Head of caudate nucleus (tissue), 42 donors: ENCODE results near the gene SGMS1.
"Not testable (repeated sequence)": the region's sequence is repeated elsewhere in the genome, so short reads cannot be mapped to it uniquely, and the experiment has no call there.

Experiments
- DNase-seq, 42 donors: peaks; one replicate each; pipeline versions ENCODE4 v3.0.0 to v3.0.0-alpha.2; 2020 to 2021; ENCODE audit warnings: mixed read lengths in 7 of 42
- intact Hi-C: fragments of 100-400 bp; cut with DNase I; formaldehyde crosslinking; loops from one replicate; pipeline ENCODE4 v1.15.0; 2022

The SGMS1 gene

GRCh38 chr10:50501924-50502452 is 121.8 kb downstream of the SGMS1 start:
- DNase-seq, result peak in 2 of 42 donors; percentile 27 to 43
- intact Hi-C loops, result loop anchor here (10.0 kb wide), 1 partner anchor 87 kb away; no protein-coding TSS in a partner anchor

- no peak for DNase-seq
- intact Hi-C loops, result loop anchor here (10.0 kb wide), 1 partner anchor 87 kb away; no protein-coding TSS in a partner anchor
Measured at GRCh38 chr10:50501478-50501877, 122.3 kb downstream of the SGMS1 start.

- intact Hi-C loops, result no loop called here
Measured at GRCh38 chr10:50498465-50498864, 125.3 kb downstream of the SGMS1 start.

GRCh38 chr10:50497758-50498157 is 126.0 kb downstream of the SGMS1 start:
- intact Hi-C loops, result no loop called here
- DNase-seq, result no peak

More at GRCh38 chr10:50498465-50498864, 125.3 kb downstream of the SGMS1 start:
- DNase-seq, result no peak

GRCh38 chr10:50496228-50496627 is 127.5 kb downstream of the SGMS1 start:
- intact Hi-C loops, result no loop called here
- no peak for DNase-seq

- no peak for DNase-seq
- intact Hi-C loops, result no loop called here
Measured at GRCh38 chr10:50490241-50490640, 133.5 kb downstream of the SGMS1 start.

GRCh38 chr10:50484550-50484949 is 139.2 kb downstream of the SGMS1 start:
- intact Hi-C loops, DNase-seq: not testable (repeated sequence)

GRCh38 chr10:50480054-50481007 is 143.4 kb downstream of the SGMS1 start:
- intact Hi-C loops, result no loop called here
- no peak for DNase-seq

GRCh38 chr10:50477287-50478203 is 146.2 kb downstream of the SGMS1 start:
- intact Hi-C loops, result no loop called here

GRCh38 chr10:50473756-50474155 is 150.0 kb downstream of the SGMS1 start:
- no peak for DNase-seq
- intact Hi-C loops, result no loop called here

More at GRCh38 chr10:50477287-50478203, 146.2 kb downstream of the SGMS1 start:
- DNase-seq, result no peak

GRCh38 chr10:50472914-50473313 is 150.8 kb downstream of the SGMS1 start:
- intact Hi-C loops, result no loop called here
- no peak for DNase-seq

GRCh38 chr10:50471583-50471975 is 152.2 kb downstream of the SGMS1 start:
- DNase-seq, result no peak
- intact Hi-C loops, result no loop called here

GRCh38 chr10:50470798-50471582 is 152.8 kb downstream of the SGMS1 start:
- intact Hi-C loops, result no loop called here
- no peak for DNase-seq

- no peak for DNase-seq
- intact Hi-C loops, result no loop called here
Measured at GRCh38 chr10:50470345-50470744, 153.4 kb downstream of the SGMS1 start.

GRCh38 chr10:50469778-50470193 is 154.0 kb downstream of the SGMS1 start:
- peak in 1 of 42 donors; percentile 16 for DNase-seq

GRCh38 chr10:50469288-50469687 is 154.5 kb downstream of the SGMS1 start:
- no peak for DNase-seq
- intact Hi-C loops, result no loop called here

More at GRCh38 chr10:50469778-50470193, 154.0 kb downstream of the SGMS1 start:
- intact Hi-C loops, result no loop called here

- no peak for DNase-seq
- intact Hi-C loops, result no loop called here
Measured at GRCh38 chr10:50467209-50467608, 156.5 kb downstream of the SGMS1 start.

- peak in 1 of 42 donors; percentile 20 for DNase-seq
- intact Hi-C loops, result no loop called here
Measured at GRCh38 chr10:50464004-50464409, 159.7 kb downstream of the SGMS1 start.
